ACHN (cell line): ENCODE results near the gene RAPGEF1.
"Not testable (repeated sequence)": the region's sequence is repeated elsewhere in the genome, so short reads cannot be mapped to it uniquely, and the experiment has no call there.

ENCODE experiments used
- DNase-seq: peaks from one replicate; pipeline ENCODE4 v3.0.0-alpha.2; 2015
- in situ Hi-C: cut with HindIII; loops from 2 replicates; pipeline ENCODE4 v1.10.0; 2017; ENCODE audit warnings: low sequenced_read_pairs, low pct_ligation_motif_present, low pct_unique_long_range_greater_than_20kb

Gene RAPGEF1

DNA sequence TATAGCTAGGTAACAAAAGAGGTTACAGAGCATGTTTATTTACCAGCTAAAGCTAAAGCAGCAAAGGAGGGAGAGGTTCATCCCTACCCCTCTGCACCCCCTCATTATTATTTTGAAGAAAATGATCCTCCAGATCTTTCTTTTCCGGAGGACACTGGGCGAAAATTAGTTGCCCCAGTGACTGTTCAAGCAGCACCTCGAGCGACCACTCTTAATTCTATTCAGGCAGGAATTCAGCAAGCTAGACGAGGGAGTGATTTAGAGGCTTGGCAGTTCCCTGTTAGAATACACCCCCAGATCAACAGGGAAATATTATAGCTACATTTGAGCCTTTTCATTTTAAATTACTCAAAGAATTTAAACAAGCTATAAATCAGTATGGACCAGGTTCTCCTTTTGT lies 58.8 kb downstream of the RAPGEF1 start:
- in situ Hi-C loops, DNase-seq: not testable (repeated sequence)

- in situ Hi-C loops = no loop called here
- no peak for DNase-seq
These were observed 60.4 kb downstream of the RAPGEF1 start for GRCh38 chr9:131679261-131680020.

GRCh38 chr9:131678499-131679111 lies 61.3 kb downstream of the RAPGEF1 start:
- in situ Hi-C loops = no loop called here
- DNase-seq = peak; percentile 81

- peak; percentile 39 for DNase-seq
- in situ Hi-C loops = no loop called here
These were observed 62.3 kb downstream of the RAPGEF1 start for GRCh38 chr9:131677444-131678180.

DNA sequence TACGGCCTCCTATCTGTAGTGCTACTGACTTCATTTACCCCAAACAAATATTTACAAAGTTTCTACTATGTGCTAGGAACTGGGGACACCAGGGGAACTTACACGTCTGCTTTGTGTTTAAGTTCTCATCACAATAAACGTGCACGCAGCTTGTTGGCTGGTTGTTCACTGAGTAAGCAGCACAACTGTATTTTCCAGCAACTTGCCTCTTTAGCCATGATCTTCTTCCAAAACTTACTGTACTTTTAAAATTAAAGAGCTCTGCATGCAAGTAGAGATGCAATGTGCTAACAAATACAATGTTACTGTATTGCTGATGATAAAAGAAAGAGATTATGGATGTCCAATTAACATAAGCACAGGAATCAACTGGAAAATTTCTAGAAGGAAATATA lies 62.8 kb downstream of the RAPGEF1 start:
- in situ Hi-C loops = no loop called here

GRCh38 chr9:131676431-131676972 lies 63.4 kb downstream of the RAPGEF1 start:
- in situ Hi-C loops = no loop called here
- DNase-seq = no peak

More for the DNA sequence above, 62.8 kb downstream of the RAPGEF1 start:
- DNase-seq = no peak

DNA sequence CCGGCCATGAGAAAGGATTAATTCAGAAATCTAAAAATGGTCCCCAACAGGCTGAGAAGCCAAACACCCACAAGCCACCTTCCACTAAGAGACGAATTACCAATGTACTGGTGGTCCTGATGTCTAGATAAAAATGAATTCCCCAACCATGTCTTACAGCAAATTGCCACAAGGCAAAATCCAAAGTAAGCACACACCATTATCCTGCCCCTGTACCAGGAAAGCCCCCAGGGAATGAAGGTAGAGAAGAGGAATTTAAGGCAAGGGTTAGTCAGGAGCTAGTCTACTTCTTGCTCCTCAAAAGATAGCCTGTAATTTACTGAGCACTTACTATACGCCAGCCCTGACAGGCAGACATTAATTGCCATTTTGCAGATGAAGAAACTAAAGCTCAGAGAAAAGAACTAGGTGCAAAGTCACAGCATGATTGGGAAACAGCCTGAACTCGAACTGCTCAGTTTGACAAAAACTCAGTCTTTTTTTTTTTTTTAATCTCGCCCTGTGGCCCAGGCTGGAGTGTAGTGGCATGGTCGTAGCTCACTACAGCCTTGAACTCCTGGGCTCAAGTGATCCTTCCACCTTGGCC lies 64.3 kb downstream of the RAPGEF1 start:
- in situ Hi-C loops = no loop called here

DNA sequence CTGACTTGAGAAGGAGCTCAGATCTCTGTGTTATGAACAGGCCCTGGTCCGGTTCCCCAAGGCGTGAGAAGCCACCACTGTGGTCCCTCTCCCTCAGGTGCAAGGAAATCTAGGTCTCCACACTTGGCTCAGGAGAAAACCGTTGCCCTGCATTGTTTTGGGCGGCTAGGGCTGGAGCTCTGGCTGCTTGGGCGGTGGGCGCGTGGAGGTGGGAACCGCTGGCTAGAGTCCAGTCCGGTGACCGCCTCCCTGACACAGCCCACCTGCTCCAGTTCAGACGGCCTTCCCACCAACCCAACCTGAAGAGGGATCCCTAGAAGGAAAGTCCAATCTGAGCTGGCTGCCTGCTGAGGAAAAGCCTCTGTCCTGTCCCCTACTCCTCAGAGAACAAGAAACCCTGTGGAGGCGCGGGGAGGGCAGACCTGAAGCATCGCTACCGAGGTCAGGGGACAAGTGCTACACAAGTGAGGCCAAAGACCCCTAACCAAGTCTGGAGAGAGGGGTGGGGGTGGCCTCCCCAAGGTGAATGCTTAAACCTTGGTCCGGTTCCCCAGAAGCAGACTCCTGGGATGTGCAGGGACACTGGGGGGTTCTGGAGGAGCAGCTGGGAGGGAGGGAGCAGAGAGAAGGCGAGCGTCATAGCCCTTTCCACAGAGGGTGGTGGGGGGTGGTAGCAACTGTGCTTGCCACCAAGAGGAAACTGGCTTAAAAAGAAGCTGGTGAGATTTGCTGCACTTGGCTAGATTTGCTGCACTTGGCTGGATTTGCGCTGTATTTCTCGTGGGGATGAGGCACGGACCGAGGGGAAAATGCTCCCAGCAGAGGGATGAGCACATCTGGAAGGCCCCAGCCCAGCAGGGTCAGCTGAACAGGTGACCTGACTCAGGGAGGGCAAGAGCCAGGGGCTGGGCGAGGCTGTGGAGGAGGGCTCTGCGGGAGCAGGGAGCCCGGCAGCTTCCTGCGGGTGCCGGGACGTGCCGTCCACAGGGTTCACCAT lies 65.2 kb downstream of the RAPGEF1 start:
- no peak for DNase-seq
- in situ Hi-C loops = no loop called here

More for the DNA sequence above, 64.3 kb downstream of the RAPGEF1 start:
- no peak for DNase-seq

DNA sequence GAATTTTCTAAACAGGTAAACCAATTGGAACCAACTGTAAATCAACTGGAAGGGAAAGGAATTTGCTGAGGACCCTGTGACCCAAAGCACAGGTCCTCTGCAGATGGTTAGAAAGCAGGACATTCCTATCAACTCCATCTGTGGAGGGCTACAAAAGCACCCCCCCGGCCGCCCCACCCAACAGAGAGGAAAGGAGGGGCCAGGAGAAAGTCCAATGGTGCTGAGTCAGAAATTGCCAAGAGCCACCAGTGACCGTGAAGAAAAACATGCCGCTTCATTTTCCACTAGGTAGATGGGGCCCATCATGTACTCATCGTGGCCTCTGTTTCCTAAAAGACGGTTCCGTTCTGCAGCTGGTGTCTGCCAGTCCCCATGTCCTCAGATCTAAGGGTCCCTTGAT lies 66.3 kb downstream of the RAPGEF1 start:
- no peak for DNase-seq
- in situ Hi-C loops = no loop called here

GRCh38 chr9:131673068-131673467 lies 66.8 kb downstream of the RAPGEF1 start:
- in situ Hi-C loops = no loop called here
- DNase-seq = no peak

DNA sequence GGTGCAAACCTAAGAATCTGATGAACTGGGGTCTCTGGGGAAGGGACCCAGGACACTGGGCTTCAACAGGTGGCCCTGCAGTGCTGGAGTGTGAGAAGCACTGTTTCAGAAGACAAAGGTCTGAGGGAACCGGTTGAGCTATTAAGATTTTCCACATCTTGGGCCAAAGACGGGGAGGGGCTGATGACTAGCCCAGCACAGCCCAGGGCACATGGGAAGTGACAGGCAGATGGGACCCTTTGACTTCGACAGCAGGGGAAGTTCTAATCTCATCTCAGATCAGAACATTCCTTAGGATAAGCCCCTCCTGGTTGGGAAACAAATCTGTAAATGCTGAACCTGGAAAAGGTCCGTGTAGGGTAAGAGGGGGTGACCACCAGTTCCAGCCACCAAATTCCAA lies 67.4 kb downstream of the RAPGEF1 start:
- DNase-seq = no peak
- in situ Hi-C loops = no loop called here

GRCh38 chr9:131671133-131671520 lies 68.7 kb downstream of the RAPGEF1 start:
- in situ Hi-C loops = no loop called here
- no peak for DNase-seq

DNA sequence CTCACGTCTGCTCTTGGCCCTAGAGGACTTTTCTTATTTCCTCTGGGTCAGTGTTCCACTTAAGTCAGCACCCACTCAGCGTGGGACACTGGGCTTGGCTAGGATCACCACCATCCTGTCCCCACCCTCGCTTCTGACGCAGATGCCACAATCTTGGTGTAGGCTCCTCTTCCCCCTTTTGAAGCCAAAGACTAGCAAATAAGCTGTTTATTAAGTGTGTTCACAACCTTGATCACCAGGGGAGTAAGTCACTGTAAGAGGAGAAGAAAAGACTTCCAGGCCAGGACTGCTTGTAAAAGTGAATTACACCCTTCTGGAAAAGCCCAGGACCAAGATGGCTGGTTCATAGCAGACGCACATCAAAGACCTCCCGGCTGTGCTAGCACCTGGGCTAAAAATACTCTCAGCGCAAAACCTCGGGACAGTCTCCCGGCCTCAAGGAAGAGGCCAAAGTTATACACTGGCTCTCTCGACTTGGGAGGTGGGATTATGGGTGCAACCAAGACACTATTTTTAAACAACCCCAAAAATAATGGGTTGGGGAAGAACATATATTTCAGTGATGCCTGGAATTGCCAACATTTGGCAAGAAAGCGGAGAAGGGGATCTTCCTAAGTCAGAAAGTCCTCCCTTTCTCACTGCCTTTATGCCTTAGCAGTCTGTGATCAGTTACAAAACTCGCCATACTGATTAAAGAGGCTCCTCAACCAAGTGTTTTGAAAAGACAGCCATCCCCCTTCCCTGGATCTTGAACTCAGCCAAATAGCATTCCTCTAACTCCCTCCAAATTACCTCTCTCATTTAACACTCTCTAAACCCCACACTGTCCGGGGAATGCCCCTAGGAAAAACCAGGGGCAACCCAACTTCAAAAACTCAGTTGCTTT lies 69.4 kb downstream of the RAPGEF1 start:
- in situ Hi-C loops = no loop called here
- no peak for DNase-seq

GRCh38 chr9:131669269-131670157 lies 70.4 kb downstream of the RAPGEF1 start:
- in situ Hi-C loops = no loop called here
- no peak for DNase-seq

- no peak for DNase-seq
- in situ Hi-C loops = no loop called here
These were observed 71.2 kb downstream of the RAPGEF1 start for GRCh38 chr9:131668439-131669268.
